GM18511 (cell line): ENCODE results near the gene MCUB.
A peak's percentile ranks its signal among the peaks of the same experiment; 100 is the strongest.

Source experiments
- ATAC-seq: cut with Tn5 transposase; IDR thresholded peaks from one replicate; pipeline ENCODE4 v1.9.1; 2021; ENCODE audit warnings: mild to moderate bottlenecking, moderate library complexity; ENCODE audit not compliant: unreplicated experiment

MCUB gene

DNA sequence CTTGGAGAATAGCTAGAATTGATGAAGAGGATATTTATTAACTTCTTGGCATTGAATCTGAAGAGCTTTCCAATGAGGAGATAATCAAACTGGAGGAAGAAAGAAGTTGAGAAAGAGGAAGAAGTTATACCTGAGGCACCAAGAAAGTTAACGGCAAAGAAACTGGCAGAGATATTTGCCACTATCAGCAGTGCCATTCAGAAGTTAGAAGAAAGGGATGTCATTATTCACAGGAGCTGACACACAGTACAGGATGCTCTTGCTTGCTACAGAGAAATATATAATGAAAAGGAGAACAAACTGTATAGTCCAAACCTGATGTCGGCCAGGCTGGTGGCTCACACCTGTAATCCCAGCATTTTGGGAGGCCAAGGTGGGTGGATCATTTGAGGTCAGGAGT, 64.5 kb downstream of the MCUB start:
- no peak for ATAC-seq

DNA sequence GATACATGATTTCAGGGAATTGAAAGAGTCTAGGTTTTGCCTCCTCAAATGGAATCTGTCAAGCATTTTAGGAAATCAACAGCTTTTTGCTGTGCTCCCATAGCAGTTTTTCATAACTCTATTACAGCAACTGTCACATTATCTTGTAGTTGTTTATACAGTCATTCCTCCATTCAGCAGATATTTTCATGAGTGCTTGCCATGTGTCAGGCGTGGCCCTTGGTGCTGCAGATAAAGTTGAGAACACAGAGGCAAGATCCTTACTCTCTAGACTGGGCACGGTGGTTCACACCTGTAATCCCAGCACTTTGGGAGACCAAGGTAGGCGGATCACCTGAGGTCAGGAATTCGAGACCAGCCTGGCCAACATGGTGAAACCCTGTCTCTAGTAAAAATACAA, 67.3 kb downstream of the MCUB start:
- ATAC-seq = no peak

DNA sequence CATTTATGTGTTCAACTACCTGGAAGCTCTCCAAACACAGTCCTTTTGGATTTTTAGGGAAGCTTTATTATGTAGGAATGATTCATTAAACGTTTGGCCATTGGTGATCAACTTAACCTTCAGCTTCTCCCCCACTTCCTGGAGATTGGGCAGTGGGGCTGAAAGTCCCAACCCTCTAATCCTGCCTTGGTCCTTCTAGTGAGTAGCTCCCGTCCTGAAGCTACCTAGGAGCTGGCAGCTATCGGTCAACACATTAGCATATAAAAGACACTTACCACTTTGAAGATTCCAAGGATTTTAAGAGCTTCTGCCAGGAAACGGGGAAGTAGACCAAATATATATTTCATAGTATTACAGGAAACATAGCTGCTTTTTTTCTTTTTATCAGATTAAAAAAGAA, 69.7 kb downstream of the MCUB start:
- no peak for ATAC-seq

DNA sequence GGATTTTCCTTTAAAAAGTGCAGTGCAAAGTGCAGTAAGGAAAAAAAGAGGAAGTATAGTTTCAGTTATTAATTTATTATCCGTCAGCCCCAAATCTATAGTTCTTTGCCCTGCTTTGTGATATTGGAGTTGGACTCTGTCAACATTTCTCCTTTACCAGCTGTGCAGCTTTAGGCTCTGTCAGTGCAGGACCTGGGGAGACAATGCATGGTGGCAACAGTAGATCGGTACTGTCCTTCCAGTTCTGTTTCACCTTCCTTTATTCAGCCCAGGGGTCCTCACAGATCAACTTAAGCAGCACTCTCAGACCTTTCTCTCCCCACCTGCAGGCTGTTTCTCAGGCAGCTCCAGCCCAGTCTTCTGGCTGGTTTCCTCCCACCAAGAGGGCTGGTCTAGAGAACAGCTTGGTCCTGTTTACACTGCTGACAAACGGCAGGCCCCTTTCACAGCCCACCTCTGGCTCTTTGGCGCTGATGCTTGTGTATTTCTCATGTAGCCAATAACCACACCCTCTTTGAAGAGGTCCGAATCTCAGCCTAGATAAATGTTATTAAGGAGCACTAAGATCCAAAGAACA, 71.6 kb downstream of the MCUB start:
- no peak for ATAC-seq

DNA sequence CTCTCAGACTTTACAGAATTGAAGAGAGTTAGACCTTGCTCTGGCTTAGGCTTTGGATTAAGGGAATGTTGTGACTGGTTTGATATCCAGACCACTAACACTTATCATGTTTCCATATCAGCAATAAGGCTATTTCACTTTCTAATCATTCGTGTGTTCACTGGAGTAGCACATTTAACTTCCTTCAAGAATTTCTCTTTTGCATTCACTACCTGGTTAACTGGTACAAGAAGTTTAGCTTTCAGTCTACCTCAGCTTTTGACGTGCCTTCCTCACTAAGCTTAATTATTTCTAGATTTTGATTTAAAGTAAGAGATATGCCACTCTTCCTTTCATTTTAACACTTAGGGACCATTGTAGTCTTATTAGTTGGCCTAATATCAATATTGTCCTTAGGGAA, 80.6 kb downstream of the MCUB start:
- no peak for ATAC-seq

DNA sequence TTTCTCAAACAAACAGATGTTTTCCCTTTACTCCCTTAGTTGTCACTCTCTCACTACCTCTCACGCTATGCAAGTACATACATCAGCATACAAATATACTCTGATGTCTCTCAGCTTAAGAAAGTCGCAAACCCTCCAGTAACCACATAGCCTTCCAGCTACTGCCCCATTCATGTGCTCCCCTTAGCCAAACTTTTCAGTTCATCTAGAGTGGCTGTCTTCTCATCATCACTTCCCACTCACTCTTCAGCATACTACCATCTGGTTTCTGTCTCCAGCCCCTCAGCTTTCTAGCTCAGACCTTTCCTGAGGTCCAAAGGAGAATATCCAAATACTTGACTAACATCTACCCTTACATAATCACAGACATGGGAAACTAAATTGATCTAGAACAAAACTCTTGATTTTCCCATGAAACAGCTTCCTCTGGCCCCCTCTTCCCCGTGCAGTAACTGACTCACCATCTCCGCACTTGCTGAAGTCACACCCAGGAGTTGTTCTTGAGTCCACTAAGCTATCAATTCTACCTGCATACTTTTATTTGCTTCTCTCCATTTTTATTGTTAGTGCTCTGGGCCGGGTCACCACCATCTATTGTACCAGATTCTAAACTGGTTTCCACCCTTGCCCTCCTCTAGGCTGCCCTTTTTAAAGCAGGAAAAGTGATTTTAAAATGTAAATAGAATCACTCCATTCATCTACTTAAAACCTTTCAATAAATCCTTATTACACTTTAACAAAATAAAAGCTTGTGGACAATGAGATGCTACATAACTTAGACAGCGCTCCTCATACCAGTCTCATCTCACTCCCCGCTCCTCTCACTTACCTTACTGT, 86.0 kb downstream of the MCUB start:
- no peak for ATAC-seq

DNA sequence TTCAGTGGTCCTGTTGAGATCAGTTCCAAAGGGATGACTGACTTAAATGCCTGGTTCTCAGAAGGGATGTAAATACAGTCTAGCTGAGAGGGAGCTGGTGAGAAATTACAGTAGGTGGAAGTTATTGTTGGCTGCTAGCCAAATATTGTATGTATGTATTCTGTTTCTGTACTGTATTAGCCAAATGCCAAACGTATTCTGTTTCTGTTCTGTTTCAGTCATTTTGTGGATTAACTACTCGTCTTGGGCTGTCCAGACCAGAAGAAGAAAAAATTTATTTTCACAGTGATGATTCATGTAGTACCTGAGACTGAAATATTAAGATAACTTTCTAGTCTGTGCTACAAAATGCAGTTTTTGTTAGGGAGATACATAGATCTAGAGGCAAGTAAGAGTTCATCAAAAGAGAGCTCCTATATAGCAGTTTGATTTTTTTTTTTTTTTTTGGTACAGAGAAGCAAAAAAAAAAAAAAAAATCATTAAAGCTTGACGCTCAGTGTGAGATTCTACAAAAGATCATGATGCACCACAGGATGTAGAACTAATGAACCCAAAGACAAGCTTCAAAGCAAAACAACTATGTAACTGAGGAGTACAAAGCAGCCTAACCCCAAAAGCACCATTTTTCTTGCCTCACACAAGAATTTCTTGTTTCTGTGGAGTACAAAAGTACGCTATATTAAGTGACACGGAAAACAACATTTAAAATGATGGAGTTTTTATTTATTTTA, 88.4 kb downstream of the MCUB start:
- peak; percentile 70 for ATAC-seq

DNA sequence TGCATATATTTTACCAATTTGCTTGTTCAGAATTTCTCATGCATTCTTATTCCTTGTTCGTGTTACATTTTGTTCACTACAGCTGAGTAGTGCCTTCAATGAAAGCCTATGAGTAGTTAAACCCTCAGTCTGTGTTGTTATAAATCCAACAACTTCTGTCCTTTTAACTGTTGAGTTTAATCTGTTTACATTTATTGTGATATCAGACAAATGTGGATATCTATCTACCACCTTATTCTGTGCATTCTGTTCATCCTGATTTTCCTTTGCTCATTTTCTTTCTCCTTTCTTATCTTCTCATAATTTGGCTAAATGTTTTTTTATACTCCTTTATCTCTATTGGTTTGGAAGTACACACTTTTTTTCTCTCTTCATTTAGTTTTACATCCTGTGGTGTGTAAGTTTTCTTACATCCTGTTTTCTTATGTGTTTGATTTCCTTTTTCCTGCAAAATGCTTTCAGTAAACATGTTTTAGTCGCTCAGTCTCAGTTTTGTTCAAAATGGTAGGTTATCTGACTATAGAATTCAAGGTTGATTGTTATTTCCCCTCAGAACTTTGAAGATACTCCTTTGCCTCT, 89.0 kb downstream of the MCUB start:
- ATAC-seq = no peak

DNA sequence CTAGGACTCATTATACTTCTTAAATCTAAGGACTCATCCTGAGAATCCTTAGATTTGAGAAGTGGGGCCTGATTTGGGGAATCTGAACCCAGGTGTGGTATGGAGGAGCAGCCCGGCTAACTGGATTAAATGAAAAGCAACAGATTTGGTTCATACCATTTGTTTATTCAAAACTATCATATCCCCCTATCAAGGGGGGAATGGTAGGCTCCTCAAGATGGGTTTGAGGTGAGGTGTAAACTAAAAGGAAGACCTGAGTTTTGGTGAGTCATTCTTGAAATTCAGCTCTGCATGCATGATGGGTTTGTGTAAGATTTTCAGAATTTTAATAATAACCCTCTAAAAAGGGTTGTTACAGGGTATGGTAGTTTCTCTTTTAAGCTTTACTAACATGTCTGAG, 89.8 kb downstream of the MCUB start:
- ATAC-seq = peak; percentile 86

DNA sequence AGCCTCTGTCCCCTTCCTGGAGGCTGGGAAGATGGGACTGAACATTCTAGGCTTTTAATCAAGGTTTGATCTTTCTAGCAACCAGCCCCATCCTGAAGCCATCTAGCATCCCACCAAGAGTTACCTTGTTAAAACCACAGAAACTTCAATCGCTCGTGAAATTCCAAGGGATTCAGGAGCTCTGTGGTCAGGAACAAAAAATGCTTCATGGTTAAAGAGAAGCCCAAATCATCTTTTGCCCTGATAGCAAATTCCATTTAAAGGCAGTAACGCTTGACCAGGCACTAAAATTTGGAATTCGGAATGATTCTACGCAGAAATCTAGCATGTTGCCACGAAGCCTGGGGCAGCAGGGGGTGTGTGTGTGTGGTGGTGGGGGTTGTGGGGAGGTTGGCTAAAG, 95.3 kb downstream of the MCUB start:
- no peak for ATAC-seq

DNA sequence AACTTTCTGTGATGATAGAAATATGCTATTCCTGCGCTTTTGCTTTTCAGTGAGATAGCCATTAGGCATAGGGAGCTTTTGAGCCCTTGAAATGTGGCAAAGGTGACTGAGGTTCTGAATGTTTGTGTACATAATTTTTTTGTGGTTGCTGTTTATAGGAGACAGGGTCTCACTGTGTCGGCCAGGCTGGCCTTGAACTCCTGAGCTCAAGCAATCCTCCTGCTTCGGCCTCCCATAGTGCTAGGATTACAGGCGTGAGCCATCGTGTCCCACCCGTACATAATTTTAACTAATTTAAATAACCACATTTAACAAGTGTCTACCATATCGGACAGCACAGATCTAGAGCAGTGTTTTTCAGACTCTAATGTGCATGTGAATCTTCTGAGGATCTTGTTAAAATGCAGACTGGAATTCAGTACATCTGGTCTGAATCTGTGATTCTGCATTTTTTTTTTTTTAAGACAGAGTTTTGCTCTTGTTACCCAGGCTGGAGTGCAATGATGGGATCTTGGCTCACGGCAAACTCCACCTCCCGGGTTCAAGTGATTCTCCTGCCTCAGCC, 97.9 kb downstream of the MCUB start:
- no peak for ATAC-seq

DNA sequence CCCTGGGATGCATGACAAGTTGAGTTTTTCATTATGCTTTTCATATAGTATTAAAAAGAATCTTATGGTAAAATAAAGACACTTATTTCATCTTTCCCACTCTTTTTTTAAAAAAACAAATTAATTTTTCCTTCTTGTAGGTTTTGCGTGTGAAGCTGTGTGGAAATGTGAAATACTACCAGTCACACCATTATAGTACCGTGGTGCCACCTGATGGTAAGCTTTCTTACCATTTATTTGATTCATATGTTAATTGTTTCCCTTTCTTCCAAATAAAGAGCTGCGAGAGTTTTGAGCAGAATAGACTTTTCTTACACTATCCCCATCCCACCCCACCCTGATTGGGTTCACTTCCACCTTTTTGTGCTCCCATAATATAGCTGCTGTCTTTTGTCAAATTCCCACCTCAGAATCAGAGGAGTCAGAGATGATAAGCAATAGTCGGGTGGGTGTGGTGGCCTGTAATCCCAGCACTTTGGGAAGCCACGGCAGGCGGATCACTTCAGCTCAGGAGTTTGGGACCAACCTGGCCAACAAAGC, 98.9 kb downstream of the MCUB start:
- ATAC-seq = no peak

DNA sequence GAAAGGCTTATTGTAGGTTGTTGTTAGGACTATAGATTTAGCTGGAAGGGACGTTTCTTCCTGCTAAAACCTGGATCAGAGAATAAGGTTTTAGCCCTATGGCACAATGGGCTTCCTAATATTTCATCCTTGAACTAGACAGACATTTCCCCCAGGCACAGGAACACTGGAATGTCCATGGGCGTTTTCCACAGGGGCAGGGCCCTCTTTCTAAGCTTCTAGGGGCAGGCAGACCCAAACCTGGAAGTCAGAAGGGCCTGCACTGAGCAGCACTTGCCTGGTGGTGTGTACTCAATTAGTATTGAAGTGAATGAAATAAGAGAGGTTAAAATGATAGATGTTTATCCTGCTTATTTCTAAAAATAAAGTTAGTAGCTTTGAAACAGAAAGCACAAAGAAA, 102.1 kb downstream of the MCUB start:
- ATAC-seq = no peak

DNA sequence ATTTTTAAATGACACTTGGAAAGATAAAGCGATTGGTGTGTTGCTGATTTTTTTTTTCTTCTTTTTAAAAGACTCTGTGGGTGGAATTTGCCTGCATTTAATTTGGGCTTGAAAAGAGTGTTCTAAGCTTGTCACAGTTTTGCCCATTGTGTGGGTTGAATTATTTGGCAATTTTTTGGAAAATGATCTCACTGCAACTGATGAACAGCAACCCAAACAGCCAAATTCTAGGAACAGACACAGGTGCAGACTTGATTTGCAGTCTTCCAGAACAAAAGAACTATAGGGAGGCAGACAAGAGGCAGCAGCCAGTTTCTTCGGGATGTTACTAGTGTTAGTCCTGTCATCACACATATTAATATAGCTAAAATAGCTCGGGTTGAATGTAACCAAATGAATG, 102.7 kb downstream of the MCUB start:
- ATAC-seq = no peak

DNA sequence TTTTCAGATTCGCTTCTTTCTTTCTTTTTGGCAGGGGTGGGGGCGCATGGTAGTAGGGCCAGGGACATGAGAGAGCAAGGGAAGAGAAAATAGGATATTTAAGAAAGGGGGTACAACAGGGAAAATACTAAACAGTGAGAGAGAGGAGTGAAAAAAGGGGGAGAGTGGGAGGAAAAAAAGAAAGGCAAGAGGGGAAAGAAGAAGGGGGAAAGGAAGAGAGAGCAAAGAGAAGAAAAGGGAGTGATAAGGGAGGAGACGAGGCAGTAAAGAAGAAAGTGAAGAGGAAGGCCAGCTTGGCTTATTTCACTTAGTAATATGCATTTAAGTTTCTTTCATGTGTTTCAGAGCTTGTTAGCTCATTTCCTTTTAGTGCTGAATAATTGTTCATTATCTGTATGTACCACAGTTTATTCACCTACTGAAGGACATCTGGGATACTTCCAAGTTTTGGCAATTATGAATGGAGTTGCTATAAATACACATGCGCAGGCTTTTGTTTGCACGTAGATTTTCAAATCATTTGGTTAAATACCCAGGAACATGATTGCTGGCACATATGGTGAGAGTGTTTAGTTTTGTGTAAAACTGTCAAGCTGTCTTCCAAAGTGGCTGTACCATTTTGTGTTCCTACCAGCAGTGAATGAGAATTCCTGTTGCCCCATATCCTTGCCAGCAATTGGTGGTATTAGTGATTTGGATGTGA, 105.9 kb downstream of the MCUB start:
- no peak for ATAC-seq

DNA sequence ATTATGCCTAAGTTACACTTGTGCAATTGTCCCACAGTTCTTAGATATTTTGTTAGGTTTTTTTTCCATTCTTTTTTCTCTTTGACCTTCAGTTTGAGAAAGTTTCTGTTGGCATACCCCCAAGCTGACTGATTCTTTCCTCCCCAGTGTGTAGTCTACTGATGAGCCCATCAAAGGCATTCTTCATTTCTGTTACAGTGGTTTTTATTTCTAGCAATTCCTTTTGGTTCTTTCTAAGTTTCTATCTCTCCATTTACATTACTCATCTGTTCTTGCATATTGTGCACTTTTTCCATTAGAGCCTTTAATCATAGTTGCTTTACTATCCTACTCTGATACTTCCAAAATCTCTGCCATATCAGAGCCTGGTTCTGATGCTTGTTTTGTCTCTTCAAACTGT, 111.3 kb downstream of the MCUB start:
- no peak for ATAC-seq

DNA sequence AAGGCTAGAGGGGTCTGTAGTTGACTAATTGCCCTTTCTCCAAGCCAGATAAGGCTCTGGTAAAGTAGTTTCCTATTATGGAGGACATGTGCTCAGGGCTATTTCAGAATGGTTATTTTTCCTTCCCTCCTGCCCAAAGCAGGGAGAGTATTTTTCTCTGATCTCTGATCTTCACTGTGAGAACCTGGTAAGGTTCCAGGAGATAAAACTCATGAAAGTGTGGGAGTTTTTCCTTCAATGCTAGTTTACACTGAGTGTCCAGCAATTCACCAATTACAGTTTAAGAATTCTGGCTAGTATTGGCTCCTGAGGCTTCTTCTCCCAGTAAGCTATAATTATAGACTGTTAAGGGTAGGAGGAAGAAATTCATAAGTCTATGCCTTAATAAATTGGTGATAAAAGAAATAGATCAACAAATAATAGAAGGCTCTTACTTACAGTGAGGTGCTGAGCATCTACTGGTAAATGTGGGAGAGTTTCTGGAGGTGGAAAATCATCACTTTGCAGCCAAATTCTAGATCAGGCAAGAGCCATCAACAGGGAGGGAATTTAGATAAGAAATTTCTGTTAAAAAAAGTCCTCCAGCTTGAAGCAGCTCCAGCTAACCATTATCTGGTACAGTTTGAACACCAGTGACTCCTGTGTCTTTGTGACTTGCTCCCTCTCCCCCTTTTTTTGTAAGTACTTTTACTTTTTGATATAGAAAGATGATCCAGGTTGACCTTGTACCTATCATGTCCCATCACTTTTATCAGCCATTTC, 112.3 kb downstream of the MCUB start:
- no peak for ATAC-seq

DNA sequence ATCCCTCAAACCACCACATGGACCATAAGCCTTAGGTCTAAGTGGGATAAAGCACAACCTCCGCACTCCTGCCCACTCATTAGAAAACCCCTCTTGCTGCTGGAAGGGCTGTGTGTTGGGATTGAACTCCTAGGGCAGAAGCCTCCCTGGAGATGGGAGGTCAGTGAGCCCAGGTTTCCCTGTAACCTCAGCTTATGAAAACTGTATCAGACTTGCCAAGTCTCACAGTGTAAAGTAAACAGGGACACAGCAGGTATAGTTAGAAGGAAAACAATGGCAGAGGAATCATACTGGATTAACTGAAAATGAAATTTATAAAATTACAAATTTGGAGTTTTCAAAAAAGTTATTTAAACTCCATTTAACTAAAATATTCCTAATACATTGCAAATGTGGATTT, 113.3 kb downstream of the MCUB start:
- ATAC-seq = no peak

DNA sequence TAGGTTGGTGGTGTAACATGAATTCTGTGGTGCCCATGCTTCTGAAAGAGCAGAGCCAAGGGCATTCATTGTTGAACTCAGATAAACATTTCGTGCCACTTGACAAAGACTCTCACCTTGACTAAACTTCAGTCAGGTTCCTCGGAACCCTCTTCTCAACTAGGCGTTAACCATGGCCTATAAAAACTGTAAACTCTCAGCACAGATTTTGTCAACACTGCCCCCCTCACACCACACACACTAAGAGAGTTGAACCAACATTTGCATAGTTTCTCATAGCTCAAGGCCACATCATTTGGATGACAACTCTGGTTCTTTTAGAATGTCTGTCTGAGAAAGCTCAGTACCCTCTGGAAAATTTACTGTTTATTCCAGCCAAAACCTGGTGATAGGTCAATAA, 115.1 kb downstream of the MCUB start:
- ATAC-seq = no peak

DNA sequence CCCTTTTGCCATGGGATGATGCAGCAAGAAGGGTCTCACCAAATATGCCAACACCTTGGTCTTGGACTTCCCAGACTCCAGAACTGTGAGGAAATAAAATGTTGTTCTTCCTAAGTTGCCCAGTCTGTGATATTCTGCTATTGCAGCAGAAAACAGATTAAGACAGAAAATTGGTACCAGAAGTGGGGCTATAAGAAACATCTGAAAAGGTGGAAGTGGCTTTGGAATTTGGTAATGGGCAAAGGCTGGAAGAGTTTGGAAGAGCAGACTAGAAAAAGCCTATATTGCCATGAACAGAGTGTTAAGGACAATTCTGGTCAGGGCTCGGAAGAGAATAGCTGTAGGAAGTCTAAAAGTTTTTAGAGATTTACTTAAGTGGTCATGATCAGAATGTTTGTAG, 115.8 kb downstream of the MCUB start:
- no peak for ATAC-seq
